ENCODE results near the gene SLC4A3.

The SLC4A3 gene

DNA sequence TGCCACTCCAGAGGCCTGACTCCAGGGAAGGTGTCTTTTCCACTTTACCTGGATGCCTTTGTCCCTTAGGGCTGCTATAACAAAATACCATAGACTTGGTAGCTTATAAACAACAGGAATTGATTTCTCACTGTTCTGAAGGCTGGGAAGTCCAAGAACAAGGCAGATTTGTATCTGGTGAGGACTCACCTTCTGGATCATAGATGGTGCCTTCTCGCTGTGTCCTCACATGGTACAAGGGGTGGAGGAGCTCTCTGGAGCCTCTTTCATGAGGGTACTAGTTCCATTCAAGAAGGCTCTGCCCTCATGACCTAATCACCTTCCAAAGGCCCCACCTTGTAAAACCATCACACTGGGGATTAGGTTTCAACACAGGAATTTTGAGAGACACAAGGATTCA is 52.1 kb downstream of the SLC4A3 start:
- Histone ChIP-seq H3K4me3 (ENCODE audit: low read depth, low read length) (no peak overlapping the region), H3K27ac (ENCODE audit: extremely low read depth, low read depth, low read length) (no peak overlapping the region), H3K36me3 (ENCODE audit: control insufficient read depth in 2 of 2, insufficient read depth in 1 of 2, low read length in 2 of 2) (no peaks in the 10 kb centered on the region), H3K9me3 (ENCODE audit: control insufficient read depth, insufficient read depth, low read depth, low read length) (no peaks in the 10 kb centered on the region), H3K4me1 (ENCODE audit: control insufficient read depth, insufficient read depth, low read length) (no peaks in the 10 kb centered on the region)
- ChIA-PET CTCF (interaction anchor here (1.4 to 3.0 kb wide), 2 partner anchors 10 to 138 kb away, joined by 4 to 20 read pairs; no protein-coding TSS in a partner anchor), POLR2A (no interaction called here)
- TF ChIP-seq, protein P1, sequence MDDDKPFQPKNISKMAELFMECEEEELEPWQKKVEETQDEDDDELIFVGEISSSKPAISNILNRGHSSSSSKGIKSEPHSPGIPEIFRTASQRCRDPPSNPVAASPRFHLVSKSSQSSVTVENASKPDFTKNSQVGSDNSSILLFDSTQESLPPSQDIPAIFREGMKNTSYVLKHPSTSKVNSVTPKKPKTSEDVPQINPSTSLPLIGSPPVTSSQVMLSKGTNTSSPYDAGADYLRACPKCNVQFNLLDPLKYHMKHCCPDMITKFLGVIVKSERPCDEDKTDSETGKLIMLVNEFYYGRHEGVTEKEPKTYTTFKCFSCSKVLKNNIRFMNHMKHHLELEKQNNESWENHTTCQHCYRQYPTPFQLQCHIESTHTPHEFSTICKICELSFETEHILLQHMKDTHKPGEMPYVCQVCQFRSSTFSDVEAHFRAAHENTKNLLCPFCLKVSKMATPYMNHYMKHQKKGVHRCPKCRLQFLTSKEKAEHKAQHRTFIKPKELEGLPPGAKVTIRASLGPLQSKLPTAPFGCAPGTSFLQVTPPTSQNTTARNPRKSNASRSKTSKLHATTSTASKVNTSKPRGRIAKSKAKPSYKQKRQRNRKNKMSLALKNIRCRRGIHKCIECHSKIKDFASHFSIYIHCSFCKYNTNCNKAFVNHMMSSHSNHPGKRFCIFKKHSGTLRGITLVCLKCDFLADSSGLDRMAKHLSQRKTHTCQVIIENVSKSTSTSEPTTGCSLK (tag by site-specific recombination; IDR thresholded peaks at IDR 0.05) = no peak
- TF ChIP-seq, protein P2, sequence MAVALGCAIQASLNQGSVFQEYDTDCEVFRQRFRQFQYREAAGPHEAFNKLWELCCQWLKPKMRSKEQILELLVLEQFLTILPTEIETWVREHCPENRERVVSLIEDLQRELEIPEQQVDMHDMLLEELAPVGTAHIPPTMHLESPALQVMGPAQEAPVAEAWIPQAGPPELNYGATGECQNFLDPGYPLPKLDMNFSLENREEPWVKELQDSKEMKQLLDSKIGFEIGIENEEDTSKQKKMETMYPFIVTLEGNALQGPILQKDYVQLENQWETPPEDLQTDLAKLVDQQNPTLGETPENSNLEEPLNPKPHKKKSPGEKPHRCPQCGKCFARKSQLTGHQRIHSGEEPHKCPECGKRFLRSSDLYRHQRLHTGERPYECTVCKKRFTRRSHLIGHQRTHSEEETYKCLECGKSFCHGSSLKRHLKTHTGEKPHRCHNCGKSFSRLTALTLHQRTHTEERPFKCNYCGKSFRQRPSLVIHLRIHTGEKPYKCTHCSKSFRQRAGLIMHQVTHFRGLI (tag by site-specific recombination; IDR thresholded peaks at IDR 0.05) = no peak
- no peak for TF ChIP-seq ZNF302 (tag by site-specific recombination; IDR thresholded peaks at IDR 0.05; ENCODE audit: low read depth)
- TF ChIP-seq, protein P3, sequence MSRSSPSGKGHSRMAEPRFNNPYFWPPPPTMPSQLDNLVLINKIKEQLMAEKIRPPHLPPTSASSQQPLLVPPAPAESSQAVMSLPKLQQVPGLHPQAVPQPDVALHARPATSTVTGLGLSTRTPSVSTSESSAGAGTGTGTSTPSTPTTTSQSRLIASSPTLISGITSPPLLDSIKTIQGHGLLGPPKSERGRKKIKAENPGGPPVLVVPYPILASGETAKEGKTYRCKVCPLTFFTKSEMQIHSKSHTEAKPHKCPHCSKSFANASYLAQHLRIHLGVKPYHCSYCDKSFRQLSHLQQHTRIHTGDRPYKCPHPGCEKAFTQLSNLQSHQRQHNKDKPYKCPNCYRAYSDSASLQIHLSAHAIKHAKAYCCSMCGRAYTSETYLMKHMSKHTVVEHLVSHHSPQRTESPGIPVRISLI (tag by site-specific recombination; IDR thresholded peaks at IDR 0.05) = no peak
- TF ChIP-seq ZBTB48 (tag by site-specific recombination; IDR thresholded peaks at IDR 0.05) = no peak
- no peak for TF ChIP-seq PRDM1 (tag by site-specific recombination; IDR thresholded peaks at IDR 0.05)
- TF ChIP-seq ZBTB8A (tag by site-specific recombination; IDR thresholded peaks at IDR 0.05) = no peak
- no peak for TF ChIP-seq ZNF600 (tag by site-specific recombination; IDR thresholded peaks at IDR 0.05)
- no peak for TF ChIP-seq ZBTB17 (tag by site-specific recombination; IDR thresholded peaks at IDR 0.05)
- no peak for TF ChIP-seq ATF2 (tag by site-specific recombination; IDR thresholded peaks at IDR 0.05; ENCODE audit: low read depth)
- TF ChIP-seq ZNF785 (tag by site-specific recombination; IDR thresholded peaks at IDR 0.05) = no peak
- TF ChIP-seq ZNF132 (tag by site-specific recombination; IDR thresholded peaks at IDR 0.05; ENCODE audit: borderline replicate concordance) = no peak
- no peak for TF ChIP-seq ZNF214 (tag by site-specific recombination; IDR thresholded peaks at IDR 0.05; ENCODE audit: borderline replicate concordance)
- no peak for TF ChIP-seq ZNF792 (tag by site-specific recombination; IDR thresholded peaks at IDR 0.05)
- TF ChIP-seq ZNF658 (tag by site-specific recombination; IDR thresholded peaks at IDR 0.05) = no peak
- no peak for TF ChIP-seq ZNF19 (tag by site-specific recombination; IDR thresholded peaks at IDR 0.05; ENCODE audit: low read depth)

- CTCF ChIA-PET = interaction anchor here (1.0 to 3.0 kb wide), 4 partner anchors 8 to 140 kb away, joined by 3 to 20 read pairs (median 5); no protein-coding TSS in a partner anchor
- POLR2A ChIA-PET = no interaction called here
- Histone ChIP-seq H3K4me3 (ENCODE audit: low read depth, low read length) (no peak overlapping the region), H3K36me3 (ENCODE audit: control insufficient read depth in 2 of 2, insufficient read depth in 1 of 2, low read length in 2 of 2) (no peaks in the 10 kb centered on the region), H3K9me3 (ENCODE audit: control insufficient read depth, insufficient read depth, low read depth, low read length) (no peaks in the 10 kb centered on the region), H3K4me1 (ENCODE audit: control insufficient read depth, insufficient read depth, low read length) (no peaks in the 10 kb centered on the region), H3K27ac (ENCODE audit: extremely low read depth, low read depth, low read length) (no peak overlapping the region)
- no peak for TF ChIP-seq ZNF654 (tag by site-specific recombination; IDR thresholded peaks at IDR 0.05; ENCODE audit: low read depth)
Observed at GRCh38 chr2:219680958-219681693, 53.7 kb downstream of the SLC4A3 start.

All from HEK293 (cell line).